ENCODE data around the gene CSMD2.

GRCh38 chr1:33824321-33824720 is 340.7 kb downstream of the CSMD2 start:
- TF ChIP-seq CTCF (IDR thresholded peaks at IDR 0.05) = no peak
- TF ChIP-seq POLR2A (IDR thresholded peaks at IDR 0.05) = no peak
